H9 (cell line): ENCODE measurements around the gene GAL3ST3. TPM values are rescaled to one million over a fixed set of nuclear protein-coding genes. Genes with fewer than 3 reads are reported as not detected.

Experiments used
- DNase-seq: peaks from one replicate; pipeline ENCODE4 v3.0.0-alpha.2; 2017
- H2AFZ ChIP-seq: one replicate; pipeline ENCODE4 v1.6.1; 2013; ENCODE audit warnings: mild to moderate bottlenecking, low read length, control low read depth, moderate library complexity
- H2AK5ac ChIP-seq: 2 replicates; pipeline ENCODE4 v1.6.1; 2013; ENCODE audit warnings: low read length, control low read depth, mixed read lengths; ENCODE audit not compliant: insufficient read length
- H2BK120ac ChIP-seq: one replicate; pipeline ENCODE4 v1.6.1; 2013; ENCODE audit warnings: low read depth, mild to moderate bottlenecking, low read length, control low read depth, inconsistent platforms; ENCODE audit not compliant: poor library complexity, severe bottlenecking
- H2BK12ac ChIP-seq: 2 replicates; pipeline ENCODE4 v1.6.1; 2013; ENCODE audit warnings: low read length, control low read depth, mixed read lengths, low read depth; ENCODE audit not compliant: insufficient read length
- H2BK15ac ChIP-seq: 2 replicates; pipeline ENCODE4 v1.6.1; 2013; ENCODE audit warnings: low read depth, low read length, control low read depth
- H2BK20ac ChIP-seq: one replicate; pipeline ENCODE4 v1.6.1; 2013; ENCODE audit warnings: low read depth, mild to moderate bottlenecking, low read length, control low read depth, inconsistent platforms; ENCODE audit not compliant: poor library complexity, severe bottlenecking
- H2BK5ac ChIP-seq: 2 replicates; pipeline ENCODE4 v1.6.1; 2013; ENCODE audit warnings: low read length, control low read depth, mixed read lengths; ENCODE audit not compliant: insufficient read length
- H3K14ac ChIP-seq: 2 replicates; pipeline ENCODE4 v1.6.1; 2013; ENCODE audit warnings: low read length, control low read depth; ENCODE audit not compliant: insufficient read depth
- H3K18ac ChIP-seq: 2 replicates; pipeline ENCODE4 v1.6.1; 2013; ENCODE audit warnings: low read depth, mild to moderate bottlenecking, mixed read lengths, low read length, control low read depth; ENCODE audit not compliant: insufficient read length
- H3K23ac ChIP-seq: 2 replicates; pipeline ENCODE4 v1.6.1; 2013; ENCODE audit warnings: low read length, control low read depth, mixed read lengths, low read depth; ENCODE audit not compliant: insufficient read length
- H3K23me2 ChIP-seq: 2 replicates; pipeline ENCODE4 v1.6.1; 2013; ENCODE audit warnings: low read depth, mild to moderate bottlenecking, mixed read lengths, low read length, control low read depth; ENCODE audit not compliant: insufficient read length, poor library complexity, severe bottlenecking
- H3K27ac ChIP-seq: 2 replicates; pipeline ENCODE4 v1.5.1; 2013; ENCODE audit warnings: low read length, control low read depth, mixed read lengths, low read depth; ENCODE audit not compliant: insufficient read length
- H3K27me3 ChIP-seq: 2 replicates; pipeline ENCODE4 v1.6.1; 2013; ENCODE audit warnings: low read length, control low read depth, inconsistent platforms; ENCODE audit not compliant: insufficient read depth
- H3K4ac ChIP-seq: 2 replicates; pipeline ENCODE4 v1.6.1; 2013; ENCODE audit warnings: low read depth, mild to moderate bottlenecking, control low read depth, inconsistent platforms, low read length, moderate library complexity
- H3K4me1 ChIP-seq: 2 replicates; pipeline ENCODE4 v1.6.1; 2013; ENCODE audit warnings: low read length, control low read depth, inconsistent platforms; ENCODE audit not compliant: insufficient read depth
- H3K4me2 ChIP-seq: 2 replicates; pipeline ENCODE4 v1.6.1; 2013; ENCODE audit warnings: low read length, control low read depth, mixed read lengths; ENCODE audit not compliant: insufficient read length, insufficient read depth
- H3K56ac ChIP-seq: 2 replicates; pipeline ENCODE4 v1.6.1; 2013; ENCODE audit warnings: low read depth, mild to moderate bottlenecking, mixed read lengths, low read length, control low read depth; ENCODE audit not compliant: insufficient read length
- H3K79me1 ChIP-seq: 2 replicates; pipeline ENCODE4 v1.6.1; 2013; ENCODE audit warnings: low read depth, mild to moderate bottlenecking, moderate library complexity, low read length, control low read depth, inconsistent platforms; ENCODE audit not compliant: insufficient read depth, poor library complexity, severe bottlenecking
- H3K79me2 ChIP-seq: 2 replicates; pipeline ENCODE4 v1.6.1; 2013; ENCODE audit warnings: low read length, control low read depth, inconsistent platforms; ENCODE audit not compliant: insufficient read depth
- H3K9ac ChIP-seq: 2 replicates; pipeline ENCODE4 v1.6.1; 2013; ENCODE audit warnings: low read length, control low read depth, mixed read lengths; ENCODE audit not compliant: insufficient read length; ENCODE audit errors: extremely low read depth
- H3K9me3 ChIP-seq: one replicate; pipeline ENCODE4 v1.6.1; 2013; ENCODE audit warnings: low read depth, low read length, inconsistent platforms; ENCODE audit not compliant: control insufficient read depth
- H3T11ph ChIP-seq: one replicate; pipeline ENCODE4 v1.6.1; 2013; ENCODE audit warnings: mild to moderate bottlenecking, low read length, control low read depth, inconsistent platforms
- H4K20me1 ChIP-seq: one replicate; pipeline ENCODE4 v1.6.1; 2013; ENCODE audit not compliant: control insufficient read depth, insufficient read length, insufficient read depth
- H4K5ac ChIP-seq: 2 replicates; pipeline ENCODE4 v1.6.1; 2013; ENCODE audit warnings: low read depth, mild to moderate bottlenecking, mixed read lengths, low read length, control low read depth; ENCODE audit not compliant: insufficient read length
- H4K8ac ChIP-seq: replicated peaks from 2 replicates; pipeline ENCODE4 v1.6.1; 2013; ENCODE audit warnings: low read length, control low read depth, mixed read lengths, low read depth; ENCODE audit not compliant: insufficient read length
- H4K91ac ChIP-seq: 2 replicates; pipeline ENCODE4 v1.6.1; 2013; ENCODE audit warnings: low read depth, mild to moderate bottlenecking, moderate library complexity, mixed read lengths, low read length, control low read depth; ENCODE audit not compliant: insufficient read length
- H3K27ac Mint-ChIP-seq, 3 experiments: 2 replicates in 2 of 3; 3 replicates in 1 of 3; pipeline ENCODE4 v1.8.0; 2020 to 2021; ENCODE audit warnings: mixed read lengths in 3 of 3, mild to moderate bottlenecking in 1 of 3, moderate library complexity in 1 of 3
- H3K27me3 Mint-ChIP-seq: 2 replicates; pipeline ENCODE4 v1.8.0; 2021; ENCODE audit warnings: low read depth, mild to moderate bottlenecking, moderate library complexity, mixed read lengths
- H3K36me3 Mint-ChIP-seq, 3 experiments: 2 replicates in 2 of 3; 3 replicates in 1 of 3; pipeline ENCODE4 v1.8.0; 2020 to 2021; ENCODE audit warnings: low read depth in 3 of 3, mixed read lengths in 3 of 3; ENCODE audit not compliant: insufficient read depth in 1 of 3
- H3K4me1 Mint-ChIP-seq, 2 experiments: 2 replicates each; pipeline ENCODE4 v1.8.0; 2020; ENCODE audit warnings: mixed read lengths in 2 of 2
- H3K4me3 Mint-ChIP-seq, 2 experiments: 2 replicates in 1 of 2; 3 replicates in 1 of 2; pipeline ENCODE4 v1.8.0; 2020 to 2021; ENCODE audit warnings: mild to moderate bottlenecking in 2 of 2, mixed read lengths in 2 of 2, moderate library complexity in 1 of 2
- H3K9me3 Mint-ChIP-seq, 2 experiments: 2 replicates in 1 of 2; 3 replicates in 1 of 2; pipeline ENCODE4 v1.8.0; 2020; ENCODE audit warnings: mild to moderate bottlenecking in 2 of 2, mixed read lengths in 2 of 2, moderate library complexity in 1 of 2
- WGBS: extraction: QIAGEN DNeasy Blood & Tissue Kit; methylation state at CpG from one replicate; pipeline ENCODE4 v1.1.7; 2013; ENCODE audit warnings: missing lambda C conversion rate, low lambda C conversion rate, mixed read lengths; ENCODE audit not compliant: insufficient read length; ENCODE audit errors: extremely low coverage; 5-methylcytosine and 5-hydroxymethylcytosine counted together
- total RNA-seq: library from RNA; stranded (reverse); gene quantifications from 2 replicates; pipeline ENCODE4 v1.2.1, GENCODE V29; 2021
- TF ChIP-seq, protein P1 (sequence below): fragments of 200-600 bp; sonication (generic); conservative IDR thresholded peaks from 3 replicates; pipeline ENCODE4 v1.8.0; 2021; ENCODE audit warnings: antibody characterized with exemption, mild to moderate bottlenecking

Gene GAL3ST3
- total RNA-seq, 1 experiment from 2014 or later = 17.2 TPM

DNA sequence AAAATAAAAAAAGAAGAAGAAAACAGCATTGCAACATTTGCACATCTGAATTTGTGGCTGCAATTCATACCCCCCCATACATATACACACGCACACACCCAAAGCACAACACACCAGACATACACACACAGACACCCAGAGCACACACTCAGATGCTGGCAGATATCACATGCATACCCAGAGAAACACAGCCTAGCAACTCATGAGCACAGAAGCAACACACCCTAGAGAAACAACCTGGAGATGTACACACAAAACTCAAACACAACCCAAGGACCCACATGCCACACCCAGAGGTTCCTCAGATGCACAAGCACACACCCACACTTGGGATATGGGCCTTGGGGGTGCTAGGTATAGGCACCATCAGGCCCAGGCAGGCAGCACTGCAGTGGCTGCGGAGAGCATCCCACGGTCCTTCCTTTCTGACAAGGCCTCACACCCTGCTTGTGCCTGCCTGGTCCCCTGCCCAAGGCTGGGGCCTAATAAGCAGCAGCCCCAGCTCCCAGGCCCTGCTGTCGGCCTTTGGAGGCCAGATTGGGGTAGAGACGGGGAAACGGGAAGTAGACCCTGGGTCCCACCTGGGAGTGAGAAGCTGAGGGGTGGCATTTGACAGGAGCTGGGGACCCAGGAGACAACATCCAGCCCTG, 34.0 kb downstream of the GAL3ST3 start:
- Histone ChIP-seq H3T11ph (no peak overlapping the region), H3K56ac (no peak overlapping the region), H4K91ac (no peak overlapping the region), H3K9ac (no peak overlapping the region), H3K79me2 (no peaks in the 10 kb centered on the region), H3K14ac (no peak overlapping the region; the same call in 1 of the 2 replicates), H4K5ac (no peak overlapping the region), H2BK15ac (no peak overlapping the region), H2BK120ac (no peak overlapping the region), H2AFZ (no peak overlapping the region), H3K4me1 (no peaks in the 10 kb centered on the region), H3K27ac (no peak overlapping the region), H3K79me1 (no peaks in the 10 kb centered on the region), H3K27me3 (peaks cover 4% of the 10 kb centered on the region; the same call in 1 of the 2 replicates), H2AK5ac (no peak overlapping the region), H4K8ac (no peak overlapping the region), H3K23me2 (peaks cover 8% of the 10 kb centered on the region), H2BK20ac (no peak overlapping the region), H3K4me2 (no peak overlapping the region), H3K18ac (no peak overlapping the region), H3K4ac (no peak overlapping the region), H2BK12ac (no peak overlapping the region), H3K9me3 (no peaks in the 10 kb centered on the region), H4K20me1 (no peaks in the 10 kb centered on the region), H2BK5ac (no peak overlapping the region), H3K23ac (no peak overlapping the region)
- H3K9me3 Mint-ChIP-seq = no peaks in the 10 kb centered on the region
- DNase-seq = no peak
- WGBS = no CpG with 5 or more reads among the region's 6 CpGs
- H3K36me3 Mint-ChIP-seq = no peaks in the 10 kb centered on the region
- H3K4me3 Mint-ChIP-seq = peak overlapping the region in 1 of 2 experiments; percentile 13; a peak in 1 of 5 replicates
- H3K27ac Mint-ChIP-seq = no peak overlapping the region; a peak in 1 of 7 replicates
- H3K4me1 Mint-ChIP-seq = peaks cover 0 to 5% of the 10 kb centered on the region in 2 experiments; a peak in 3 of 4 replicates
- H3K27me3 Mint-ChIP-seq = no peaks in the 10 kb centered on the region; the same call in 1 of the 2 replicates
- TF ChIP-seq, protein P1, sequence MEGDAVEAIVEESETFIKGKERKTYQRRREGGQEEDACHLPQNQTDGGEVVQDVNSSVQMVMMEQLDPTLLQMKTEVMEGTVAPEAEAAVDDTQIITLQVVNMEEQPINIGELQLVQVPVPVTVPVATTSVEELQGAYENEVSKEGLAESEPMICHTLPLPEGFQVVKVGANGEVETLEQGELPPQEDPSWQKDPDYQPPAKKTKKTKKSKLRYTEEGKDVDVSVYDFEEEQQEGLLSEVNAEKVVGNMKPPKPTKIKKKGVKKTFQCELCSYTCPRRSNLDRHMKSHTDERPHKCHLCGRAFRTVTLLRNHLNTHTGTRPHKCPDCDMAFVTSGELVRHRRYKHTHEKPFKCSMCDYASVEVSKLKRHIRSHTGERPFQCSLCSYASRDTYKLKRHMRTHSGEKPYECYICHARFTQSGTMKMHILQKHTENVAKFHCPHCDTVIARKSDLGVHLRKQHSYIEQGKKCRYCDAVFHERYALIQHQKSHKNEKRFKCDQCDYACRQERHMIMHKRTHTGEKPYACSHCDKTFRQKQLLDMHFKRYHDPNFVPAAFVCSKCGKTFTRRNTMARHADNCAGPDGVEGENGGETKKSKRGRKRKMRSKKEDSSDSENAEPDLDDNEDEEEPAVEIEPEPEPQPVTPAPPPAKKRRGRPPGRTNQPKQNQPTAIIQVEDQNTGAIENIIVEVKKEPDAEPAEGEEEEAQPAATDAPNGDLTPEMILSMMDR = no peak
